ENCODE results near the gene ACP5.
A peak's percentile ranks its signal among the peaks of the same experiment; 100 is the strongest.
"Not testable (repeated sequence)": the region's sequence is repeated elsewhere in the genome, so short reads cannot be mapped to it uniquely, and the experiment has no call there.

ACP5 gene

GRCh38 chr19:11577451-11578257, at the start of gene ACP5:
Gene ACP5, minus strand, starts transcription at chr19:11577645. Its CDS starts 328 bp downstream, at chr19:11577317.
- DNase-seq (ENCODE audit: low read depth in 2 of 3, low spot score in 2 of 3), result no peak

DNA sequence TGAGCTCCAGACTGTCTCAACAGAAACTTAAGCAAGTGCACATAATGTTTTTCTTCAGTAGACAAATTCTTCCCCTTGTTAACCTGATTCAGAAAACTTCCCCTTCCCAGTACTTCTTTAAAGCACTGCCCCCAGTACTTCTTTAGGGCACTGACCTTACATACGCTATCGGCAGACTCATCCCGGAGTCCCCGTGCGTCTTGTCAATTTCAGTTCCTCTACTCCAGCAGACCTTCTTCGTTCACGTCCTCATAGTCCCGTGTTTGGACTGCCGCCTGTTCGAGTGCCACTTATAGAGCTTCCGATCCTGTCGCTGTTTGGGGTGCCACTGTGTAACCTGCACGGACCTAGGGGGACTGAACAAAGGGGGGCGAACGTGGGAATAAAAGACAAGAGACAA, 48.8 kb upstream of the ACP5 start:
- DNase-seq (ENCODE audit: low read depth in 2 of 3, low spot score in 2 of 3), result no peak

DNA sequence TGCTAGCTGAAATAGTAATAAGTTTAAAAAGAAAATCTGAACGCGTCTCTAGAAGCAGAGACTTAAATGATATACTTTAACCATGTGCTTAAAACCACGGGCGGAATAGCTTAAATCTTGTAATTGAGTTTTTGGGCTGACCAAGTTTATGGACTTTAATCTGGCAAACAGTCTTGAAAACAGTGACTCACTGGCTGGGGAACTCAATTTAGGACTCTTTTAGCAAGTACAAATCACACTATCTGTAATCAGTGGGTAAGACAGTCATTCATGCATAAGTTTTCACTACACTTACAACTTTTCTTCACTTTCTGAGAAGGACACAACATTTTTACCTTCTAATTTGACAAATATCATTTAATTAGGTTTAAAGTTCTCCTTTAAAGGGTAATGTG, 46.6 kb upstream of the ACP5 start:
- no peak for DNase-seq (ENCODE audit: low read depth in 2 of 3, low spot score in 2 of 3)

DNA sequence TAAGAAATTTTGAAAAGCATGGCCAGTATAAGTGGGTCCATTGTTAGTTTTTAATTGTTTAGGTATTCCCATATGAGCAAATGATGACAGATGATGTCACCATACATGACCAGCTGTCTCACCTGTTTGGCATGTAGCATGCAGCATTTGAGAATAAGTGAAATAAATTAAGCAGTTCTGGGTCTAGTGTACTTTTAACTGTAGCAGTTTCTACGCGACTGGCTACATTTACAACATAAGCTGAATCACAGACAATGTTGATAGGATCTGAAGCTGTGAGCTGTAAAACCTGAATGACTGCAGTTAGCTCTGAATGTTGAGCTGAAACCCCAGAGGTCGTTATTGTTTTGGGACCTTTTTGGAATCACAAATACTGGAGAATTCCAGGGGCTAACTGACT, 45.0 kb upstream of the ACP5 start:
- not testable (repeated sequence) for DNase-seq (ENCODE audit: low read depth in 2 of 3, low spot score in 2 of 3)

DNA sequence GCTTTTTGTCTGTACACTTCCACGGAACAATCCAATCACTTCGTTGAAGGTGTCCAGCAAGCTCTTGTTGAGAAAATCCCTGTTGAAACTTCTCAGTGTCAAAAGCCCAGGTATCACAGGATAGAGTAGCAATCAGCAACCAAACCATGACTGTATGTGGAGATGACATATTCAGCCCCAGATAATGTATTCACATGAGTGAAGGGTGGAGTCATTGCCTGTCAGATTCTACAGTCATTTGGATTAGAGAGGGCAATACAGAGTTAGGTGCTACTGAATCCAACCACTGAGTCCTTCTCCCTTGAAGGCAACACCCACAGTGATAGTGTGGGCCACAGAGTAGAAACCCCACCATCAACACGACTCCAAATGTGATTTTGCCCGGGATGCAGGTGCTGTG, 43.1 kb upstream of the ACP5 start:
- no peak for DNase-seq (ENCODE audit: low read depth in 2 of 3, low spot score in 2 of 3)

- DNase-seq (ENCODE audit: low read depth in 2 of 3, low spot score in 2 of 3), result no peak
Measured at GRCh38 chr19:11617180-11618062, 40.0 kb upstream of the ACP5 start.

DNA sequence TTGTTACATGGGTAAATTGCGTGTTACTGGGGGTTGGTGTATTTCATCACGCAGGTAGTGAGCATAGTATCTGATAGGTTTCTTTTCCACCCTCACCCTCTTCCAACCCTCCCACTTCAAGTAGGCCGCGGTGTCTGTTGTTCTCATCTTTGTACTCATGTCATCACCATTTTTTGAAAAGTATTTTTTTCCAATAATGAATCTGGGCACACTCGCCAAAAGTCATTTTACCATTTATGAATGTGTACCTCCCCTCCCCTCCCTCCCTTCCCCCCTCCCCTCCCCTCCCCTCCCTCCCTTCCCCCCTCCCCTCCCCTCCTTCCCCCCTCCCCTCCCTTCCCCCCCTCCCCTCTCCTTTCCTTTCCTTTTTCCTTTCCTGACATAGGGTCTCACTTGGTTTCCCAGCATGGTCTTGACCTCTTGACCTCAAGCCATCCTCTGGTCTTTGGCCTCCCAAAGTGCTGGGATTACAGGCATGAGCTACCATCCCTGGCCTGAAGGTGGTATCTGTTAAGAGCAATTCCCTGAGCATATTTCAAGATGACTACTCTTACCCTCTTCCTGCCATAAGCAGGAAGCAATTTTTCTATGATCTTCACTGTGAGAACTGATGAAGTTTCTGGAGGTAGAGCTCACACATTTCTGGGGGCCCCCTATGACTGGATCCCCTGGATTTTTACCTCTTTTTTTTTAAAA, 35.5 kb upstream of the ACP5 start:
- no peak for DNase-seq (ENCODE audit: low read depth in 2 of 3, low spot score in 2 of 3)

GRCh38 chr19:11611730-11612129, 34.3 kb upstream of the ACP5 start:
- no peak for DNase-seq (ENCODE audit: low read depth in 2 of 3, low spot score in 2 of 3)

GRCh38 chr19:11606484-11606883, 29.0 kb upstream of the ACP5 start:
- no peak for DNase-seq (ENCODE audit: low read depth in 2 of 3, low spot score in 2 of 3)

GRCh38 chr19:11599704-11600103, 22.3 kb upstream of the ACP5 start:
- not testable (repeated sequence) for DNase-seq (ENCODE audit: low read depth in 2 of 3, low spot score in 2 of 3)

DNA sequence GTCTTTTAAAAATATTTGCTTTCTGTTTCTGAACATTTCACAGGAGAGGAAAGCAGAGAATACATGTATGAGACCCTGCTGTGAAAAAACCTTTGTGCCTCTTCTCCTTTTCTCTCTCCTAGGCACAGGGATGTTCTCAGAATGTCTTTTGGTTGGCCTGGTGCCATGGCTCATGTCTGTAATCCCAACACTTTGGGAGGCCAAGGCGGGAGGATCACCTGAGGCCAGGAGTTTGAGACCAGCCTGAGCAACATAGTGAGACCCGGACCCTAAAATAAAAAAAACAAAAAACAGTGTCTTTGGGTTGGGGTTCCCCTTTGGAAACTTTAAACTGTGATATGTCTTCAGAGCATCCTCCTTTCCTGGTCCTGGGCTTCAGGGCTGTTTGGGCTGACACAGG, 21.3 kb upstream of the ACP5 start:
- DNase-seq (ENCODE audit: low read depth in 2 of 3, low spot score in 2 of 3), result no peak

DNA sequence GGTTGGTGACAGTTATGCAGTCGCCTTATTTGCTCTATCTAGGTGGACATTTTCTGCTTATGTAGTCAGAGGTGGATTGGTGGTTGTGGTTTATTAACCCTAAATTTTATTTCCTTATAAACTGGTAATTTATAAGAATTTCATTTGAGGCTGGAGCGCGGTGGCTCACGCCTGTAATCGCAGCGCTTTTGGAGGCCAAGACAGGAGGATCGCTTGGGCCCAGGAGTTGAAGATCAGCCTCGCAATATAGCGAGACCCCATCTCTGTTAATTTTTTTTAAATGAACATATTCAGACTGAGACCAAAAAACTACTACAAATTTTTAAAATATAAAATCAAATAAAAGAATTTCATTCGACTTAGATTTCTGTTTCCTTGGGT, 20.6 kb upstream of the ACP5 start:
- no peak for DNase-seq (ENCODE audit: low read depth in 2 of 3, low spot score in 2 of 3)

- peak; percentile 87 to 91 (median 90) for DNase-seq (ENCODE audit: low read depth in 2 of 3, low spot score in 2 of 3)
Measured at GRCh38 chr19:11597202-11598102, 20.0 kb upstream of the ACP5 start, which contains the start of gene ZNF627. Gene ZNF627, plus strand, starts transcription at chr19:11597483. Its CDS starts 145 bp downstream, at chr19:11597628.

- no peak for DNase-seq (ENCODE audit: low read depth in 2 of 3, low spot score in 2 of 3)
Measured at GRCh38 chr19:11596156-11596555, 18.7 kb upstream of the ACP5 start.

- no peak for DNase-seq (ENCODE audit: low read depth in 2 of 3, low spot score in 2 of 3)
Measured at GRCh38 chr19:11594084-11594483, 16.6 kb upstream of the ACP5 start.

- no peak for DNase-seq (ENCODE audit: low read depth in 2 of 3, low spot score in 2 of 3)
Measured at GRCh38 chr19:11587975-11588631, 10.7 kb upstream of the ACP5 start.

- DNase-seq (ENCODE audit: low read depth in 2 of 3, low spot score in 2 of 3), result peak; percentile 45 to 62 (median 61)
Measured at GRCh38 chr19:11587302-11587974, 10.0 kb upstream of the ACP5 start.

- no peak for DNase-seq (ENCODE audit: low read depth in 2 of 3, low spot score in 2 of 3)
Measured at GRCh38 chr19:11586331-11586730, 8.9 kb upstream of the ACP5 start.

DNA sequence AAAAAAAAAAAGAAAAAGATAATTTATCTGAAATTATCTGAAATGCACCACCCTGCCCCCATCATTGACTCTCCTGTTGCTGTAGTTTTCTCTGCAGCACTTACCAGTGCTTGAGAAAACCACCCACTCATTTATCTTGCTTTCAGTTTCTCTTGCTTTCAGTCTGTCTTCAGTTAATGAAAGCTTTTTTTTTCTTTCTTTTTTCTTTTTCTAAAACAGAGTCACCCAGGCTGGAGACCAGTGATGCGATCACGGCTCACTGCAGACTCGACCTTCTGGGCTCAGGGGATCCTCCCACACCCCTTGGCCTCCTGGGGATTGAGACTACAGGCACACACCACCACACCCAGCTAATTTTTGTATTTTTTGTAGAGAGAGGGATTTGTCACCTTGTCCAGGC, 4.3 kb upstream of the ACP5 start:
- DNase-seq (ENCODE audit: low read depth in 2 of 3, low spot score in 2 of 3), result no peak
